ENCODE data around the gene CNDP1.
"Not testable (repeated sequence)": the region's sequence is repeated elsewhere in the genome, so short reads cannot be mapped to it uniquely, and the experiment has no call there.

CNDP1 gene

GRCh38 chr18:74534150-74534969, at the start of gene CNDP1:
Gene CNDP1, plus strand, starts transcription at chr18:74534500. Its CDS starts 168 bp downstream, at chr18:74534668.
- peak; percentile 84 for DNase-seq

GRCh38 chr18:74486119-74486849, 48.0 kb upstream of the CNDP1 start:
- no peak for DNase-seq

- DNase-seq, result no peak
Measured at GRCh38 chr18:74488354-74488753, 45.9 kb upstream of the CNDP1 start.

- no peak for DNase-seq
Measured at GRCh38 chr18:74488864-74489263, 45.4 kb upstream of the CNDP1 start.

GRCh38 chr18:74489676-74490075, 44.6 kb upstream of the CNDP1 start:
- DNase-seq, result no peak

GRCh38 chr18:74492259-74492658, 42.0 kb upstream of the CNDP1 start:
- no peak for DNase-seq

GRCh38 chr18:74493689-74494088, 40.6 kb upstream of the CNDP1 start:
- peak; percentile 63 for DNase-seq

GRCh38 chr18:74494514-74494913, 39.8 kb upstream of the CNDP1 start:
- no peak for DNase-seq

GRCh38 chr18:74495581-74496507, 38.5 kb upstream of the CNDP1 start, which contains the start of gene CNDP2:
Gene CNDP2, plus strand, starts transcription at chr18:74496363. Its CDS starts 3,611 bp downstream, at chr18:74499974.
- DNase-seq, result peak; percentile 100

- DNase-seq, result peak; percentile 64
Measured at GRCh38 chr18:74496508-74497323, 37.6 kb upstream of the CNDP1 start.

- DNase-seq, result no peak
Measured at GRCh38 chr18:74497324-74497676, 37.0 kb upstream of the CNDP1 start.

- DNase-seq, result no peak
Measured at GRCh38 chr18:74497778-74498177, 36.5 kb upstream of the CNDP1 start.

- DNase-seq, result peak; percentile 24
Measured at GRCh38 chr18:74498712-74499627, 35.3 kb upstream of the CNDP1 start.

- DNase-seq, result peak; percentile 62
Measured at GRCh38 chr18:74499633-74500032, 34.7 kb upstream of the CNDP1 start.

GRCh38 chr18:74500372-74500771, 33.9 kb upstream of the CNDP1 start:
- no peak for DNase-seq

- DNase-seq, result not testable (repeated sequence)
Measured at GRCh38 chr18:74500774-74501173, 33.5 kb upstream of the CNDP1 start.

- no peak for DNase-seq
Measured at GRCh38 chr18:74501386-74501785, 32.9 kb upstream of the CNDP1 start.

- DNase-seq, result no peak
Measured at GRCh38 chr18:74503137-74503536, 31.2 kb upstream of the CNDP1 start.

- DNase-seq, result no peak
Measured at GRCh38 chr18:74505776-74506175, 28.5 kb upstream of the CNDP1 start.

GRCh38 chr18:74506448-74507084, 27.7 kb upstream of the CNDP1 start:
- no peak for DNase-seq

All from midbrain (tissue), 1 donor.